ENCODE data around the gene CDH18.
"Not testable (repeated sequence)": the region's sequence is repeated elsewhere in the genome, so short reads cannot be mapped to it uniquely, and the experiment has no call there.

Gene CDH18

GRCh38 chr5:19855031-19855430 is 133.0 kb downstream of the CDH18 start:
- DNase-seq = peak; percentile 78

GRCh38 chr5:19853616-19854240 is 134.3 kb downstream of the CDH18 start:
- DNase-seq = no peak

- DNase-seq = no peak
These were observed 150.3 kb downstream of the CDH18 start for GRCh38 chr5:19837536-19838174.

DNA sequence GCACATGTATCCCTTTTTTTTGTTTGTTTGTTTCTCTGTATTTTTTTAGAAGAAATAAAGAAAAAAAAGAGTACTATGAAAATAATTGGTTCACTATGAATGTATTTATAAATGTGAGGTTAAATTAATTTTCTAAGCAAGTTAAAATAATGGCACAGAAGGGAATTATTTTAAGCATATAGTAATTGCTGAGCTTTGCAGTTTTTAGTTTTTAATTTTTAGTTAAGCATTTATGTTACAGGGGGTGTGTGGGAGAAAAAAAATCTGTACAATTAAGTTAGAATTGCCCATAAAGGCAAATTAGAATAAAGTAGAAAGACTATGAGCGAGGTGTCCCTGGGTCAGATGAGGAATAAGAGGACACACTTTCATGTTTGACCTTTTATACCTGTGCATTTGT is 152.6 kb downstream of the CDH18 start:
- no peak for DNase-seq

DNA sequence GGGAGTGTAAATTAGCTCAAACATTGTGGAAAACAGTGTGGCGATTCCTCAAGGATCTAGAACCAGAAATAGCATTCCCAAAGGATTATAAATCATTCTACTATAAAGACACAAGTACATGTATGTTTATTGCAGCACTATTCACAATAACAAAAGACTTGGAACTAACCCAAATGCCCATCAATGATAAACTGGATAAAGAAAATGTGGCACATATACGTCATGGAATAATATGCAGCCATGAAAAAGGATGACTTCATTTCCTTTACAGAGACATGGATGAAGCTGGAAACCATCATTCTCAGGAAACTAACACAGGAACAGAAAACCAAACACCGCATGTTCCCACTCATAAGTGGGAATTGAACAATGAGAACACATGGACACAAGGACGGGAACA is 175.3 kb downstream of the CDH18 start:
- DNase-seq = not testable (repeated sequence)

DNA sequence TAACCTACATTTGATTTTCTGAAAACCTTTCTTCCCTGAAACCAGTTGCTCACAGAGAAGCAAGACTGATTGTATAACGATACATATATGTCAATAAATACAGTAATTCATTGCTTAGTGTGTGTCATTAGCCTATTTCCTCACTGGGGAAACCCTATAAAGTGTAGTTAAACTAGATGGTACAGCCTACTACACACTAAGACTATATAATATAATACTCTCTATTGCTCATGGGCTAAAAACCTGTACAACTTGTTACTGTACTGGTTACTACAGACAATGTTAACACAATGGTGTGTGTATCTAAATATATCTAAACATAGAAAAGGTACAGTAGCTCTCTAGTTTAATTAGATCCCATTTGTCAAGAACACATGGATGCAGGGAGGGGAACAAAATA is 181.2 kb downstream of the CDH18 start:
- no peak for DNase-seq

GRCh38 chr5:19802686-19803085 is 185.3 kb downstream of the CDH18 start:
- no peak for DNase-seq

DNA sequence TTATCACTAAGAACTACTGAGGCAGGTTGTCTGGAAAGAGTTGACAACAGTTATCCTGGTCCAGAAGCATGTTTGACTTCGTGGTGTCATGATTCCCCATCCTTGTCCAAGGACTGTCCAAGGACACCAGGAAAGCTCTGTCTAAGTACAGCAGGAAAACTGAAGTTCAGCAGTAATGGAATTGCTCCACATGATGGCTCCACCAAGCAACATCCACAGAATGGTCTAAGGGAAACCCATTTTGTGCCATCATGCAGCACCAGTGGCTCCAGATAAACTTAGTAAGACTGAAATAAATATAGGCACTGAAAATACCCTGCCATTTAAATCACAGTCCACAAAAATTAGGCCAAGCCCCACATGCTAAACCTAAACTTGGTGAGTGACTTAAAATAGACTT is 192.8 kb downstream of the CDH18 start:
- DNase-seq = no peak

GRCh38 chr5:19790829-19791466 is 197.1 kb downstream of the CDH18 start:
- no peak for DNase-seq

- DNase-seq = no peak
These were observed 205.4 kb downstream of the CDH18 start for GRCh38 chr5:19782566-19782965.

DNA sequence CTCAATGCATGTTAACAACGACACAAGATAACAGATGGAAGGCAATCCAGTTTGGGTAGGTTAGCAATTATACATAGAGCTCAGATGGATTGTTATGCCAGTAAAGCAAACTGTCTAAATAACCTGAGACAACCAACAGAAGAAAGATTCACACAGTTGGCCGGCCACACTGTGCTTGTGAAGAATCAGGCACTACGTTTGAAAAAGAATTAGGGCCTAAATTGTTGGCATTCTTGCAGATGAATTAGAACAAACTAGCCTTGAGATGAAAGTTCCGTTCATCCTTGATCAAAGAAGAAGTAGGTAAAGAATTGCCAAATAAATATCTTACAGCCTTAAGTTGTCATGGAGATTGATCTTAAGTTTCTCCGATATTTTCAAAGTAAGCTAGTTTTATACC is 210.6 kb downstream of the CDH18 start:
- DNase-seq = no peak

- DNase-seq = not testable (repeated sequence)
These were observed 211.1 kb downstream of the CDH18 start for GRCh38 chr5:19776886-19777285.

DNA sequence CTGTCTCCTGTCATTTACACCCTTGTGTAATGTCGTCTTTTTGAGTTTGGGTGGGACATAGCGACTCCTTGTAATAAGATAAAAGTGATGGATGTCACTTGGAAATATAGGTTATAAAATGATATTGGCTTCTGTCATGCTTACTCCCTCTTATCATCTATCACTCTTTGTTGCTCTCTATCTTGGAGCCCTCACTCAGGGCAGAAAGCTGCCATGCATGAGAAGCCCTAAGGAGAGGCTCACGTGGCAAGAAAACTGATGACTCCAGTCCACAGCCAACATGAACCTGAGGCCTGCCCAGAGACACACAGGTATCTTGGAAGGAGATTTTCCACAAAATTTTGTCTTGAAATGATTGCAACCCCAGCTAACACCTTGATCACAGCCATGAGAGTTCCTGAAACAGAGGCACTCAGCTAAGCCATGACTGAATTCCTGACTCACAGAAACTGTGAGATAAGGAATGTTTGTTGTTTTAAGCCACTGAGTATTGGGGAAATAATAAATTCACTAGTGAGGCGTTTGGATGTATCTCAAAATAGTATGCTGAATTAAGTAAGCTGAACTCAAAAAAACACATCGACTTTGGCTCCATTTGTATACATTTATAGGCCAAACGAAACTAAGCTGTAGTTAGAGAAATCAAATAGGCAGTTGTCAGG is 216.7 kb downstream of the CDH18 start:
- DNase-seq = no peak

- no peak for DNase-seq
These were observed 217.6 kb downstream of the CDH18 start for GRCh38 chr5:19770396-19770795.

DNA sequence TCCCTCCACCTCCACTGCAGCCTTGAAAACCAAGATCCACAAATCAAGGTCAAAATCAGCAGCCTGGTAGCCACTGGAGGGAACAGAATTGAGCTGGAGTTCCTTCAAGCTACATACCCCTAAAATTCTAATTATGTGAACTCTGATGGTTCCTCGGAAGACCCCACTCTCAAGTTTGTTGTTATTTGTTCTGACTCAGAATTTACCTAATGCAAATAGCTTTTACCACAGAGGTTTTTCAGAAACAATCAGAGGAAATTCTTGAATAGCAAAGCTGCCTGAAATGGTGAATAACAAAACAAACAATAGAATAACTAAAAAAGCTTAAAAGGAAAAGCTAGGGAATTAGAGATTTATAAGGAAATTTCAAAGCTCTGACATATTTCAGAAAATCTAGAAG is 220.0 kb downstream of the CDH18 start:
- no peak for DNase-seq

- no peak for DNase-seq
These were observed 234.4 kb downstream of the CDH18 start for GRCh38 chr5:19753579-19753978.

- DNase-seq = no peak
These were observed 236.7 kb downstream of the CDH18 start for GRCh38 chr5:19751326-19751725.

- no peak for DNase-seq
These were observed 242.8 kb downstream of the CDH18 start for GRCh38 chr5:19745247-19745646.

DNA sequence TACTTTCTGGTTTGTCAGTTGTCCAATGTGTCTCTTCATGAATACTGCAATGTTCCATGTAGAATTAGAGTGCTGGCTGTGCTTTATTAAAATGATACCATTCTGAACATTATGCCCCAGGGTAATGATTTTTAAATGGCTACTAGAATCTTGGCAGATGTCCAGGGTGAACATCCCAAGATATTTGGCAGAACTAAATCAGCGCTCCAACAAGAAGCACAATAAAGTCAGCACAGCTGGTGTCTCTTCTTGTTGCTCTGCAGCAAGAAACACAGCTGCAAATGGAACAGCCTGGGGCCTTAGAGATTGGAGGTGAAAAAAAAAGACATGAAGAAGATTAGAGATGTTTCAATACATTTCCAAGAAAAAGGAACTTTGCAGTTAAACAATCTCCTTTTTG is 248.3 kb downstream of the CDH18 start:
- DNase-seq = peak; percentile 31

DNA sequence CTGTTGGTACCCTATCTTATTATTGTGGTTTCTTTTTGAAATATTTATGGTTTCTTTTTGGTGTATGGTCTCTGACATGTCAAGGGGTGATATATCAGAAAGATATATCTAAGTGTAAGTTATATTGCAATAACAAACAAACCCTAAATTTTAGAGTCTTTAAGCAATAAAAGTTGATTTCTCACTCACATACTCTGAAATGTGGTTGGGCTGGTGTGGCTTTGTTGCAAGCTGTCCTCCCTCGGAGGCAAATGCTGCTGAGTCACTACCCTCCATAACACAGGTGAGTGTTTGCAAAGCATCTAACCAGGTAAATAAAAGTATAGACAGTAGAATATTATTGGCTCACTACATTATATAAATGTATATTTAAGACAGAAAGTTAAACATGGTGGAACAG is 253.2 kb downstream of the CDH18 start:
- DNase-seq = no peak

GRCh38 chr5:19733612-19734495 is 254.1 kb downstream of the CDH18 start:
- DNase-seq = no peak

DNA sequence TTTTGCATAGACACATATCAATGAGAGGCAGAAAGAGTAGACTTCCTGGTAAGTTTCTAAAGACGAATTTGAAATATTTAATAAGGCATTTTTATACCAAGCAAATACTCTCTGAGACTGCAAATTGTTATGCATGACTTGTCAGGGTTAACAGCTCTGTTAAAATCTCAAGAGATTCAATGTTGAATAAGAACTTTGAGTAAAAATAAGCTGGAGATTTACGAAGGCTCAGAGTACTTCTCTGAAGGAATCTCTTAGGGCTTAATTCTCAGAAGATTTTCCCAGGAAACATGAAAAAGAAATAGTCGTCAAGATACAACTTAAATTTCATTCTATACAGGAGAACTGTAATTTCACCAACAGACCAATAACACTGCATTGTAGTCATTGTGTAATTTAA is 259.4 kb downstream of the CDH18 start:
- DNase-seq = no peak

DNA sequence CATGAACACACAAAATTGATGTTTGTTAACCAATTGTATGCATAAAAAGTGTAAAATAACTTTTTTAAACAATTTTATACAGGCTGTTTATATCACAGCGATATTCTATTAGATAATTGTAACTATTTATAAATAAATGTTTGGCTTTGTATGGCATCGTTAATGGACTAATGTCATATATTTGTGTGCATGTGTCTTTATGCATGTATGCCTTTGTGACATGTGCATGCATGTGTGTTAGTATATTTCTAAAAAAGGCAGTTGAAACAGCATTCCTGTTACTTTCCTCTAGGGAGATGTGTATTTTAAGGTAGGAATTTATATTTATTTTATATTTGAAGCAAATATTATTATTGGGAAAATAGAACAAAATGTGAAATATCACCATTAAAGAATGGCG is 268.9 kb downstream of the CDH18 start:
- no peak for DNase-seq

All from NCI-H748 treated with DMSO at 0.1 percent for 48 hours (cell line).